ENCODE measurements around the gene AIMP2.

Gene AIMP2

DNA sequence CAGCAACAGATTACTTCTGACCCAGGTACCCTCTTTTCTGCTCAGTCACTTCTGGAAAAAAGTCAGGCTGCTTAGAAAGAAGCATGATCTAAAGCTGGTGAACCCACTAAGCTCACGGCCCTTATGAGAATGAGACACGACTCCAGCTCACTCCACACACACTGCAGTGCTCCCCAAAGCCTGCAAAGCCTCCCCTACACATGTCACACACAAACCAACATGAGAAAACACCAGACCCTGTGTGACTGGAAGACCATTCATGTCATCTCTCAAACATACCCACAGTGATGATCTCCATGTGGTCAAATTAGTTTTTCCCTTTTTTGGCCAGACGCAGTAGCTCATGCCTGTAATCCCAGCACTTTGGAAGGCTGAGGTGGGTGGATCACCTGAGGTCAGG lies 22.5 kb downstream of the AIMP2 start:
- H3K4me3 ChIP-seq (ENCODE audit: low read length) = no peak overlapping the region
- no peak overlapping the region for H3K9ac ChIP-seq (ENCODE audit: low read length)
- no peaks in the 10 kb centered on the region for H3K27me3 ChIP-seq (ENCODE audit: low read depth, low read length)
- TF ChIP-seq EZH2phosphoT487 (IDR thresholded peaks at IDR 0.05; ENCODE audit: low read depth) = no peak
- TF ChIP-seq CTCF (IDR thresholded peaks at IDR 0.05; ENCODE audit: low read depth, low read length) = no peak
- no peak overlapping the region for H3K27ac ChIP-seq (ENCODE audit: low read length)
- H3K79me2 ChIP-seq (ENCODE audit: low read length) = peaks cover 8% of the 10 kb centered on the region; the same call in 1 of the 2 replicates
- H3K9me3 ChIP-seq (ENCODE audit: insufficient read depth, low read length) = no peaks in the 10 kb centered on the region
- H3K36me3 ChIP-seq (replicated peaks; ENCODE audit: low read depth, low read length) = peaks cover 28% of the 10 kb centered on the region
- no peak overlapping the region for H2AFZ ChIP-seq (ENCODE audit: low read depth, low read length)
- H3K4me1 ChIP-seq (ENCODE audit: low read length) = no peaks in the 10 kb centered on the region
- no peak overlapping the region for H3K4me2 ChIP-seq (ENCODE audit: low read length)
- H4K20me1 ChIP-seq (ENCODE audit: insufficient read depth, low read length) = no peaks in the 10 kb centered on the region

- no peaks in the 10 kb centered on the region for H4K20me1 ChIP-seq (ENCODE audit: insufficient read depth, low read length)
- peaks cover 25% of the 10 kb centered on the region for H3K36me3 ChIP-seq (replicated peaks; ENCODE audit: low read depth, low read length)
- H3K4me1 ChIP-seq (ENCODE audit: low read length) = no peaks in the 10 kb centered on the region
- H3K27ac ChIP-seq (ENCODE audit: low read length) = no peak overlapping the region
- H3K4me3 ChIP-seq (ENCODE audit: low read length) = no peak overlapping the region
- no peaks in the 10 kb centered on the region for H3K9me3 ChIP-seq (ENCODE audit: insufficient read depth, low read length)
- H2AFZ ChIP-seq (ENCODE audit: low read depth, low read length) = no peak overlapping the region
- H3K27me3 ChIP-seq (ENCODE audit: low read depth, low read length) = no peaks in the 10 kb centered on the region
- H3K4me2 ChIP-seq (ENCODE audit: low read length) = no peak overlapping the region
- TF ChIP-seq EZH2phosphoT487 (IDR thresholded peaks at IDR 0.05; ENCODE audit: low read depth) (no peak), CTCF (IDR thresholded peaks at IDR 0.05; ENCODE audit: low read depth, low read length) (no peak)
- no peak overlapping the region for H3K9ac ChIP-seq (ENCODE audit: low read length)
- peaks cover 8% of the 10 kb centered on the region; the same call in 1 of the 2 replicates for H3K79me2 ChIP-seq (ENCODE audit: low read length)
These were observed 23.1 kb downstream of the AIMP2 start for GRCh38 chr7:6032167-6032566.

DNA sequence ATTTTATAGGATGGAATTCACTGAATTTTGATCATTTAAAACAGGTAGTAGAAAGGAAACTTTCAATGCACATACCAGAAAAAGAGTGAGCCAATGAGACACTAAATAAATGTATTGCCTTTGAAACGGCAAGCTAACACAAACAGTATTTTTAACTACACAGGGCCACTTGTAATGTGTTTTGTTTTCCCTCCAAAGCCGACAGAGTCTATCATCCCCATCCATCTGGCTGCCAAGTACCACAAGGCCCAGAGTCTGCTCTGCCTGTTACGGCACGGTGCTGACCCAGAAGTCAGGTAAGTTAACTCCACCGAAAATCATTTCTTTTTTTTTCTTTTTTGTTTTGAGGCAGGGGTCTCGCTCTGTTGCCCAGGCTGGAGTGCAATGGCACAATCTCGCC lies 23.6 kb downstream of the AIMP2 start:
- Histone ChIP-seq H3K9me3 (ENCODE audit: insufficient read depth, low read length) (no peaks in the 10 kb centered on the region), H3K9ac (ENCODE audit: low read length) (no peak overlapping the region), H2AFZ (ENCODE audit: low read depth, low read length) (no peak overlapping the region), H3K4me3 (ENCODE audit: low read length) (no peak overlapping the region), H3K79me2 (ENCODE audit: low read length) (peaks cover 8% of the 10 kb centered on the region; the same call in 1 of the 2 replicates), H3K36me3 (replicated peaks; ENCODE audit: low read depth, low read length) (peaks cover 27% of the 10 kb centered on the region), H3K27me3 (ENCODE audit: low read depth, low read length) (no peaks in the 10 kb centered on the region), H4K20me1 (ENCODE audit: insufficient read depth, low read length) (no peaks in the 10 kb centered on the region), H3K27ac (ENCODE audit: low read length) (no peak overlapping the region), H3K4me2 (ENCODE audit: low read length) (no peak overlapping the region), H3K4me1 (ENCODE audit: low read length) (no peaks in the 10 kb centered on the region)
- TF ChIP-seq EZH2phosphoT487 (IDR thresholded peaks at IDR 0.05; ENCODE audit: low read depth) (no peak), CTCF (IDR thresholded peaks at IDR 0.05; ENCODE audit: low read depth, low read length) (no peak)

DNA sequence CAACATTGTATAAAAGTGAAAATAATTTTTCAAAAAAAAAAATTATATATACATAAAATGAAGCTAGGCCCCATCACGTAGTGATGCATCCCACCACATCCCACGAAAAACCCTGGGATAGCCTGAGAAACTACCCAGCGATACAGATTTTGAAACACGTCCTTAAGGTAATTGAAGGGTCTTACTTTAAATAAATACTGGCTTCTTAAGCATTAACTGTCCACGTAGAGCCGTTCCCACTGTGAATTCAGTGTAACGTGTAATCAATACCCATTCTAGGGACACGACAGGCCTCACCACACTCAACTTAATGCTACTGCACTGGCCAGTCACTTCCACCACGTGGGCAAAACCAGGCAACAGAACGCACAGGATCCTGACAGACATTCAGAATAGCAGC lies 26.1 kb downstream of the AIMP2 start:
- H3K27ac ChIP-seq (ENCODE audit: low read length) = no peak overlapping the region
- no peak for TF ChIP-seq CTCF (IDR thresholded peaks at IDR 0.05; ENCODE audit: low read depth, low read length)
- TF ChIP-seq EZH2phosphoT487 (IDR thresholded peaks at IDR 0.05; ENCODE audit: low read depth) = no peak
- H3K4me2 ChIP-seq (ENCODE audit: low read length) = no peak overlapping the region
- H3K9me3 ChIP-seq (ENCODE audit: insufficient read depth, low read length) = no peaks in the 10 kb centered on the region
- H3K4me3 ChIP-seq (ENCODE audit: low read length) = no peak overlapping the region
- no peaks in the 10 kb centered on the region for H4K20me1 ChIP-seq (ENCODE audit: insufficient read depth, low read length)
- H2AFZ ChIP-seq (ENCODE audit: low read depth, low read length) = no peak overlapping the region
- peaks cover 25% of the 10 kb centered on the region for H3K36me3 ChIP-seq (replicated peaks; ENCODE audit: low read depth, low read length)
- peaks cover 8% of the 10 kb centered on the region; the same call in 1 of the 2 replicates for H3K79me2 ChIP-seq (ENCODE audit: low read length)
- H3K9ac ChIP-seq (ENCODE audit: low read length) = no peak overlapping the region
- no peaks in the 10 kb centered on the region for H3K27me3 ChIP-seq (ENCODE audit: low read depth, low read length)
- no peaks in the 10 kb centered on the region for H3K4me1 ChIP-seq (ENCODE audit: low read length)

Data from OCI-LY3 (cell line).